ENCODE results near the gene AFF2.

AFF2 gene

DNA sequence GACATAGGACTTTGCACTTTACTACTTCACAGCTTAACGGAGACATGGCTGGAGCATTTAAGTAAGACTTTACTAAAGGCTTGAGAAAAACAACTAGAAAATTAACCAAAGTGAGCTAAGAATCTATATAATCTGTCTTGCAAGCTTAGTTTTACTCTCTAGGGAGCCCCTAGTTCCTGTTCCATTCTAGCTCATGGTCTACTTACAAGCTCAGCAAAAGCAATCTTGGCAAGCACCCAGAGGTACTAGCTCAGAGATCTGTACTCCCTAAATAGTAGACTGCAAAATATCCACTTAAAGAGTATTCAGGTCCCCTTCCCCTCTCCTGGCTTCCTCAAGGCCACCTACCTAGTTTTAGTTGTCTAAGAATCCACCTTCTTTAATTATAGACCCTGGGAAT lies 535.7 kb downstream of the AFF2 start:
- no peak for DNase-seq

GRCh38 chrX:149037281-149037870 lies 537.0 kb downstream of the AFF2 start:
- no peak for DNase-seq

DNA sequence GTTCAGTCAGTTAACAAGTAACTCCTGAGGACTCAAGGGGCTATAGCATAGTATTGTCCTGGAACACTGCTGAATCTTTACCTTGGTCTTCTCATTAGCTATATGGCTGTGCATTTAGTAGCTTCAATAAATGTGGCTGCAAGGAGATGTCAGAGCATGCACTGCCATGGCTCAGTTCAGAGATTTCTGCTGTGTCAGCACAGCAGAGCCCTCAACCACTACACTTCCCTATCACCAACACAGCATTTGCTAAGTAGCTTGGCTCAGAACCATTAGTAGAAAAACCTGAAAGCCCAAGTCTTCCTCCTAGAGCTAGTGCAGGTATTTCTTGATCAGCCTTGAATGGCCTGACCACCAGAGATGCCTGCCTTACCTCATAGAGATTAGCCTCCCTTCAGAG lies 538.6 kb downstream of the AFF2 start:
- no peak for DNase-seq

- DNase-seq, result no peak
Observed at GRCh38 chrX:149040873-149041535, 540.6 kb downstream of the AFF2 start.

GRCh38 chrX:149043401-149043800 lies 543.0 kb downstream of the AFF2 start:
- DNase-seq, result no peak

DNA sequence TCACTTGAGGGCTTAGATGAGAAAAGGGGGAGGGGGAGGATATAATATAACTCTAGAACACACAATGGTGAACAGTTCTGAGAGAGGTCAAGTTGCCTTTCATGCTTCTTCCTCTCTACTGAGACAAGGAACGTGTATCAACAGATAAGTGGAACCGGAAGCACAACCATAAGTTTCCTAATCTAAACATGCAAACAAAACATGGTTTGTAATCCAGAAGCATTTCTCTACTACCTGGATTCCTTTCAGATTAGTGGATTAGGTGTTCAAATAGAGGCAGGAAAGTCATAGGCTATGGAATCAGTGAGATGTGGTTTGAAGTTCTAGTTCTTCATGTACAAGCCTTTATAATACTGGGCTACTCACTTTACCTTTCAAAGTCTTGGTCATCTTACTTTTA lies 544.1 kb downstream of the AFF2 start:
- no peak for DNase-seq

GRCh38 chrX:149045645-149046210 lies 545.3 kb downstream of the AFF2 start:
- no peak for DNase-seq
